Measurements from ENCODE around the gene MAN2A1.
A peak's percentile ranks its signal among the peaks of the same experiment; 100 is the strongest.

MAN2A1 gene

GRCh38 chr5:109905906-109906305 lies 216.2 kb downstream of the MAN2A1 start:
- TF ChIP-seq ZFP3 (CRISPR knock-in tag; IDR thresholded peaks at IDR 0.05) (no peak), PATZ1 (CRISPR knock-in tag; IDR thresholded peaks at IDR 0.05; ENCODE audit: borderline replicate concordance) (no peak), GLIS3 (CRISPR knock-in tag; IDR thresholded peaks at IDR 0.05) (no peak), SNAI2 (CRISPR knock-in tag; IDR thresholded peaks at IDR 0.05) (no peak), ESRRG (CRISPR knock-in tag; IDR thresholded peaks at IDR 0.05) (no peak), CSDC2 (CRISPR knock-in tag; IDR thresholded peaks at IDR 0.05) (no peak), ZNF8 (CRISPR knock-in tag; IDR thresholded peaks at IDR 0.05) (no peak), CREB5 (CRISPR knock-in tag; IDR thresholded peaks at IDR 0.05; ENCODE audit: low read depth) (no peak), TCF4 (CRISPR knock-in tag; IDR thresholded peaks at IDR 0.05; ENCODE audit: borderline replicate concordance) (no peak), ISL1 (CRISPR knock-in tag; IDR thresholded peaks at IDR 0.05) (no peak), ZNF565 (CRISPR knock-in tag; conservative IDR thresholded peaks at IDR 0.05; ENCODE audit: low read depth) (no peak), TOX (CRISPR knock-in tag; IDR thresholded peaks at IDR 0.05; ENCODE audit: borderline replicate concordance) (no peak), ZFP30 (CRISPR knock-in tag; IDR thresholded peaks at IDR 0.05) (no peak), ZC3H10 (CRISPR knock-in tag; IDR thresholded peaks at IDR 0.05) (no peak), ARNTL (CRISPR knock-in tag; IDR thresholded peaks at IDR 0.05; ENCODE audit: borderline replicate concordance, low read depth) (no peak), BACH2 (CRISPR knock-in tag; IDR thresholded peaks at IDR 0.05; ENCODE audit: borderline replicate concordance) (no peak), RARB (CRISPR knock-in tag; IDR thresholded peaks at IDR 0.05) (no peak)
- no peak for ATAC-seq

DNA sequence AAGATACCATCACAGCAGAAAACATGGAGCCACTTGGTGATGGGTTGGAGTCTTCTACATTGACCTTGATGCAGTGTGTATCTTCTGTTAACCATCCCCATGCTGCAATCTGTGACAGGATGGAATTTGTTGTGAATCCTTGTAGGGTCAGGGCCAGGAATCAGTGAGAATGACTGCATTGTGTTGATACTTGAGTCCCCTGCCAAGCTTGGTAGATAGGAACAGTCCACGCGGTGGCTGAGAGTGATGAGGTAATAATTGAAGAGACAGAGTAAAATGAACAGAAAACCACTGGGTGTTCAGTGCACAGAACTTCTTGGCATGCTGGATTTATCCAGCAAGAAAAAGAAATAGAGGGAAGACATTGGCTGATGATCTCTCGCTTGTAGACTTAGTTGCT lies 217.5 kb downstream of the MAN2A1 start:
- TF ChIP-seq ZC3H10 (CRISPR knock-in tag; IDR thresholded peaks at IDR 0.05): no peak
- no peak for ATAC-seq

DNA sequence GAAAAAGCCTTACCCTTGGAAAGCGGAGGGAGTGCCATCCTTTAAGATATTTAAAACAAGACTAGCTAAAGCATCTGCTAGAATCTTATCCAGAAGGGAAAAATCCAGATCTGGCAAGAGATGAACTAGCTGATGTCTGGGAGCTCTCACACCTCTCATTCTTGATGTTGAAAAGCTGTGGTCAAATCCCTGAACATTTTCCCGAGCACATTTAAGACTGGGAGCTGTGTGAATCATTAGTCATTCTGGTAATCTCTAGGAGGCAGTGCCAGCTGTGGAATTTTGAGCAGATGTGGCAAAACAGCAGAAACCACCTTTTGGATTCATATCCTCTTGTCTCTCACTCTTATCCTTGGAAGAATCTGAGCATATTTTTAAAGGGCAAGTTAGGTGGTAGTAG lies 218.0 kb downstream of the MAN2A1 start:
- TF ChIP-seq ZC3H10 (CRISPR knock-in tag; IDR thresholded peaks at IDR 0.05) (no peak), ARNTL (CRISPR knock-in tag; IDR thresholded peaks at IDR 0.05; ENCODE audit: borderline replicate concordance, low read depth) (no peak), CSRNP3 (CRISPR knock-in tag; IDR thresholded peaks at IDR 0.05) (no peak), TOX (CRISPR knock-in tag; IDR thresholded peaks at IDR 0.05; ENCODE audit: borderline replicate concordance) (no peak), CSDC2 (CRISPR knock-in tag; IDR thresholded peaks at IDR 0.05) (no peak), SNAI2 (CRISPR knock-in tag; IDR thresholded peaks at IDR 0.05) (no peak), ISL1 (CRISPR knock-in tag; IDR thresholded peaks at IDR 0.05) (no peak), OSR1 (CRISPR knock-in tag; IDR thresholded peaks at IDR 0.05) (no peak), BACH2 (CRISPR knock-in tag; IDR thresholded peaks at IDR 0.05; ENCODE audit: borderline replicate concordance) (no peak), PPARA (CRISPR knock-in tag; IDR thresholded peaks at IDR 0.05; ENCODE audit: borderline replicate concordance) (no peak), ESRRG (CRISPR knock-in tag; IDR thresholded peaks at IDR 0.05) (no peak), CREB5 (CRISPR knock-in tag; IDR thresholded peaks at IDR 0.05; ENCODE audit: low read depth) (no peak), RARB (CRISPR knock-in tag; IDR thresholded peaks at IDR 0.05) (no peak), ZNF70 (CRISPR knock-in tag; IDR thresholded peaks at IDR 0.05) (no peak), TCF4 (CRISPR knock-in tag; IDR thresholded peaks at IDR 0.05; ENCODE audit: borderline replicate concordance) (no peak), ZFP3 (CRISPR knock-in tag; IDR thresholded peaks at IDR 0.05) (no peak)
- TF ChIP-seq, protein P1, sequence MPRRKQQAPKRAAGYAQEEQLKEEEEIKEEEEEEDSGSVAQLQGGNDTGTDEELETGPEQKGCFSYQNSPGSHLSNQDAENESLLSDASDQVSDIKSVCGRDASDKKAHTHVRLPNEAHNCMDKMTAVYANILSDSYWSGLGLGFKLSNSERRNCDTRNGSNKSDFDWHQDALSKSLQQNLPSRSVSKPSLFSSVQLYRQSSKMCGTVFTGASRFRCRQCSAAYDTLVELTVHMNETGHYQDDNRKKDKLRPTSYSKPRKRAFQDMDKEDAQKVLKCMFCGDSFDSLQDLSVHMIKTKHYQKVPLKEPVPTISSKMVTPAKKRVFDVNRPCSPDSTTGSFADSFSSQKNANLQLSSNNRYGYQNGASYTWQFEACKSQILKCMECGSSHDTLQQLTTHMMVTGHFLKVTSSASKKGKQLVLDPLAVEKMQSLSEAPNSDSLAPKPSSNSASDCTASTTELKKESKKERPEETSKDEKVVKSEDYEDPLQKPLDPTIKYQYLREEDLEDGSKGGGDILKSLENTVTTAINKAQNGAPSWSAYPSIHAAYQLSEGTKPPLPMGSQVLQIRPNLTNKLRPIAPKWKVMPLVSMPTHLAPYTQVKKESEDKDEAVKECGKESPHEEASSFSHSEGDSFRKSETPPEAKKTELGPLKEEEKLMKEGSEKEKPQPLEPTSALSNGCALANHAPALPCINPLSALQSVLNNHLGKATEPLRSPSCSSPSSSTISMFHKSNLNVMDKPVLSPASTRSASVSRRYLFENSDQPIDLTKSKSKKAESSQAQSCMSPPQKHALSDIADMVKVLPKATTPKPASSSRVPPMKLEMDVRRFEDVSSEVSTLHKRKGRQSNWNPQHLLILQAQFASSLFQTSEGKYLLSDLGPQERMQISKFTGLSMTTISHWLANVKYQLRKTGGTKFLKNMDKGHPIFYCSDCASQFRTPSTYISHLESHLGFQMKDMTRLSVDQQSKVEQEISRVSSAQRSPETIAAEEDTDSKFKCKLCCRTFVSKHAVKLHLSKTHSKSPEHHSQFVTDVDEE (CRISPR knock-in tag; IDR thresholded peaks at IDR 0.05): no peak

More for the DNA sequence above, 218.0 kb downstream of the MAN2A1 start:
- peak; percentile 8; the same call in 1 of the 3 replicates for ATAC-seq
